ENCODE data around the gene HIGD2B. TPM values are rescaled to one million over a fixed set of nuclear protein-coding genes. Genes with fewer than 3 reads are reported as not detected.
"Not testable (repeated sequence)": the region's sequence is repeated elsewhere in the genome, so short reads cannot be mapped to it uniquely, and the experiment has no call there.

HIGD2B gene
- total RNA-seq, 1 donor from 2014 or later, result not detected

- Mint-ChIP-seq H3K36me3 (ENCODE audit: low read depth) (peaks cover 8% of the 10 kb centered on the region), H3K4me1 (ENCODE audit: low read depth) (no peaks in the 10 kb centered on the region), H3K27me3 (ENCODE audit: low read depth) (no peaks in the 10 kb centered on the region), H3K27ac (ENCODE audit: unreplicated experiment) (no peak overlapping the region), H3K9me3 (ENCODE audit: low read depth) (no peaks in the 10 kb centered on the region), H3K4me3 (ENCODE audit: unreplicated experiment) (no peak overlapping the region)
- DNase-seq (ENCODE audit: low spot score), result no peak
- peak; percentile 93 for TF ChIP-seq CTCF (IDR thresholded peaks at IDR 0.05)
These were observed 36.2 kb upstream of the HIGD2B start for GRCh38 chr15:72722071-72722696.

GRCh38 chr15:72708551-72709303 lies 22.7 kb upstream of the HIGD2B start:
- Mint-ChIP-seq H3K27ac (ENCODE audit: unreplicated experiment) (peak overlapping the region; percentile 59), H3K4me1 (ENCODE audit: low read depth) (peaks cover 36% of the 10 kb centered on the region)
- H3K9me3 Mint-ChIP-seq (ENCODE audit: low read depth); H3K4me3 Mint-ChIP-seq (ENCODE audit: unreplicated experiment); H3K27me3 Mint-ChIP-seq (ENCODE audit: low read depth); H3K36me3 Mint-ChIP-seq (ENCODE audit: low read depth); DNase-seq (ENCODE audit: low spot score): not testable (repeated sequence)

- Mint-ChIP-seq H3K27ac (ENCODE audit: unreplicated experiment) (no peak overlapping the region), H3K4me1 (ENCODE audit: low read depth) (peaks cover 36% of the 10 kb centered on the region), H3K27me3 (ENCODE audit: low read depth) (no peaks in the 10 kb centered on the region), H3K9me3 (ENCODE audit: low read depth) (no peaks in the 10 kb centered on the region), H3K36me3 (ENCODE audit: low read depth) (peaks cover 2% of the 10 kb centered on the region), H3K4me3 (ENCODE audit: unreplicated experiment) (no peak overlapping the region)
- DNase-seq (ENCODE audit: low spot score), result no peak
- no peak for TF ChIP-seq CTCF (IDR thresholded peaks at IDR 0.05)
These were observed 20.3 kb upstream of the HIGD2B start for GRCh38 chr15:72706266-72706665.

GRCh38 chr15:72700076-72700475 lies 14.1 kb upstream of the HIGD2B start:
- H3K36me3 Mint-ChIP-seq (ENCODE audit: low read depth), result peaks cover 3% of the 10 kb centered on the region
- no peak for DNase-seq (ENCODE audit: low spot score)
- H3K27ac Mint-ChIP-seq (ENCODE audit: unreplicated experiment), result no peak overlapping the region
- no peaks in the 10 kb centered on the region for H3K9me3 Mint-ChIP-seq (ENCODE audit: low read depth)
- no peaks in the 10 kb centered on the region for H3K4me1 Mint-ChIP-seq (ENCODE audit: low read depth)
- H3K27me3 Mint-ChIP-seq (ENCODE audit: low read depth), result no peaks in the 10 kb centered on the region
- no peak overlapping the region for H3K4me3 Mint-ChIP-seq (ENCODE audit: unreplicated experiment)
- TF ChIP-seq CTCF (IDR thresholded peaks at IDR 0.05), result no peak

- TF ChIP-seq CTCF (IDR thresholded peaks at IDR 0.05), result no peak
- DNase-seq (ENCODE audit: low spot score), result no peak
- H3K36me3 Mint-ChIP-seq (ENCODE audit: low read depth), result peaks cover 3% of the 10 kb centered on the region
- no peaks in the 10 kb centered on the region for H3K4me1 Mint-ChIP-seq (ENCODE audit: low read depth)
- no peaks in the 10 kb centered on the region for H3K9me3 Mint-ChIP-seq (ENCODE audit: low read depth)
- H3K27ac Mint-ChIP-seq (ENCODE audit: unreplicated experiment), result no peak overlapping the region
- H3K27me3 Mint-ChIP-seq (ENCODE audit: low read depth), result no peaks in the 10 kb centered on the region
- H3K4me3 Mint-ChIP-seq (ENCODE audit: unreplicated experiment), result no peak overlapping the region
These were observed 13.0 kb upstream of the HIGD2B start for GRCh38 chr15:72698938-72699337.

Measured in chondrocyte (in vitro differentiated cells).